ENCODE results near the gene TMEM63C.

DNA sequence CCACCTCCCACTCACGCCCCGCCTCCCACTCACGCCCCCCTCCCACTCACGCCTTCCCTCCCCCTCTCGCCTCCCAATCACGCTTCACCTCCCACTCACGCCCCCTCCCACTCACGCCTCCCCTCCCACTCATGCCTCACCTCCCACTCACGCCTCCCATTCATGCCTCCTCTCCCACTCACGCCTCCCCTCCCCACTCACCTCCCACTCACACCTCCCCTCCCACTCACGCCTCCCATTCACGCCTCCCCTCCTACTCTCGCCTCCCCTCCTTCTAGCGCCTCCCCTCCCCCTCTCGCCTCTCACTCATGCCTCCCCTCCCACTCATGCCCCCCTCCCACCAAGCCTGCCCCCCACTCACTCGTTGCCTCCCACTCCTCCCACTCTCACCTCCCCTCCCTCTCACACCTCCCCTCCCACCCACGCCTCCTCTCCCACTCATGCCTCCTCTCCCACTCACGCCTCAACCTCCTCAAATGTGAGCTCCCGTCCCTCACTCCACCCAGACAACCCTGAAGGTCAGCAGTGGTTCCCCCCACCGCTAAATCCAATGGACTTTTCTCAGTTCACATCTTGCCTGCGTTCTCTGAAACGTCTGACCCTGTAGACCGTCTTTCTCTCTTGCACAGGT, 39.8 kb downstream of the TMEM63C start:
- TF ChIP-seq TCF4 (CRISPR knock-in tag; IDR thresholded peaks at IDR 0.05; ENCODE audit: borderline replicate concordance) (no peak), ARNTL (CRISPR knock-in tag; IDR thresholded peaks at IDR 0.05; ENCODE audit: borderline replicate concordance, low read depth) (no peak), OSR1 (CRISPR knock-in tag; IDR thresholded peaks at IDR 0.05) (no peak), ZNF8 (CRISPR knock-in tag; IDR thresholded peaks at IDR 0.05) (no peak), PPARA (CRISPR knock-in tag; IDR thresholded peaks at IDR 0.05; ENCODE audit: borderline replicate concordance) (no peak), ESRRG (CRISPR knock-in tag; IDR thresholded peaks at IDR 0.05) (no peak), ZNF70 (CRISPR knock-in tag; IDR thresholded peaks at IDR 0.05) (no peak), GLIS3 (CRISPR knock-in tag; IDR thresholded peaks at IDR 0.05) (no peak), RARB (CRISPR knock-in tag; IDR thresholded peaks at IDR 0.05) (no peak), ZFP3 (CRISPR knock-in tag; IDR thresholded peaks at IDR 0.05) (no peak)
- TF ChIP-seq, protein P1, sequence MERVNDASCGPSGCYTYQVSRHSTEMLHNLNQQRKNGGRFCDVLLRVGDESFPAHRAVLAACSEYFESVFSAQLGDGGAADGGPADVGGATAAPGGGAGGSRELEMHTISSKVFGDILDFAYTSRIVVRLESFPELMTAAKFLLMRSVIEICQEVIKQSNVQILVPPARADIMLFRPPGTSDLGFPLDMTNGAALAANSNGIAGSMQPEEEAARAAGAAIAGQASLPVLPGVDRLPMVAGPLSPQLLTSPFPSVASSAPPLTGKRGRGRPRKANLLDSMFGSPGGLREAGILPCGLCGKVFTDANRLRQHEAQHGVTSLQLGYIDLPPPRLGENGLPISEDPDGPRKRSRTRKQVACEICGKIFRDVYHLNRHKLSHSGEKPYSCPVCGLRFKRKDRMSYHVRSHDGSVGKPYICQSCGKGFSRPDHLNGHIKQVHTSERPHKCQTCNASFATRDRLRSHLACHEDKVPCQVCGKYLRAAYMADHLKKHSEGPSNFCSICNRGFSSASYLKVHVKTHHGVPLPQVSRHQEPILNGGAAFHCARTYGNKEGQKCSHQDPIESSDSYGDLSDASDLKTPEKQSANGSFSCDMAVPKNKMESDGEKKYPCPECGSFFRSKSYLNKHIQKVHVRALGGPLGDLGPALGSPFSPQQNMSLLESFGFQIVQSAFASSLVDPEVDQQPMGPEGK (CRISPR knock-in tag; IDR thresholded peaks at IDR 0.05; ENCODE audit: borderline replicate concordance), result no peak
- TF ChIP-seq, protein P2, sequence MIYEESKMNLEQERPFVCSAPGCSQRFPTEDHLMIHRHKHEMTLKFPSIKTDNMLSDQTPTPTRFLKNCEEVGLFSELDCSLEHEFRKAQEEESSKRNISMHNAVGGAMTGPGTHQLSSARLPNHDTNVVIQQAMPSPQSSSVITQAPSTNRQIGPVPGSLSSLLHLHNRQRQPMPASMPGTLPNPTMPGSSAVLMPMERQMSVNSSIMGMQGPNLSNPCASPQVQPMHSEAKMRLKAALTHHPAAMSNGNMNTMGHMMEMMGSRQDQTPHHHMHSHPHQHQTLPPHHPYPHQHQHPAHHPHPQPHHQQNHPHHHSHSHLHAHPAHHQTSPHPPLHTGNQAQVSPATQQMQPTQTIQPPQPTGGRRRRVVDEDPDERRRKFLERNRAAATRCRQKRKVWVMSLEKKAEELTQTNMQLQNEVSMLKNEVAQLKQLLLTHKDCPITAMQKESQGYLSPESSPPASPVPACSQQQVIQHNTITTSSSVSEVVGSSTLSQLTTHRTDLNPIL (CRISPR knock-in tag; IDR thresholded peaks at IDR 0.05; ENCODE audit: low read depth), result no peak
- TF ChIP-seq, protein P3, sequence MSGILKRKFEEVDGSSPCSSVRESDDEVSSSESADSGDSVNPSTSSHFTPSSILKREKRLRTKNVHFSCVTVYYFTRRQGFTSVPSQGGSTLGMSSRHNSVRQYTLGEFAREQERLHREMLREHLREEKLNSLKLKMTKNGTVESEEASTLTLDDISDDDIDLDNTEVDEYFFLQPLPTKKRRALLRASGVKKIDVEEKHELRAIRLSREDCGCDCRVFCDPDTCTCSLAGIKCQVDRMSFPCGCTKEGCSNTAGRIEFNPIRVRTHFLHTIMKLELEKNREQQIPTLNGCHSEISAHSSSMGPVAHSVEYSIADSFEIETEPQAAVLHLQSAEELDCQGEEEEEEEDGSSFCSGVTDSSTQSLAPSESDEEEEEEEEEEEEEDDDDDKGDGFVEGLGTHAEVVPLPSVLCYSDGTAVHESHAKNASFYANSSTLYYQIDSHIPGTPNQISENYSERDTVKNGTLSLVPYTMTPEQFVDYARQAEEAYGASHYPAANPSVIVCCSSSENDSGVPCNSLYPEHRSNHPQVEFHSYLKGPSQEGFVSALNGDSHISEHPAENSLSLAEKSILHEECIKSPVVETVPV (CRISPR knock-in tag; IDR thresholded peaks at IDR 0.05), result no peak
- TF ChIP-seq, protein P4, sequence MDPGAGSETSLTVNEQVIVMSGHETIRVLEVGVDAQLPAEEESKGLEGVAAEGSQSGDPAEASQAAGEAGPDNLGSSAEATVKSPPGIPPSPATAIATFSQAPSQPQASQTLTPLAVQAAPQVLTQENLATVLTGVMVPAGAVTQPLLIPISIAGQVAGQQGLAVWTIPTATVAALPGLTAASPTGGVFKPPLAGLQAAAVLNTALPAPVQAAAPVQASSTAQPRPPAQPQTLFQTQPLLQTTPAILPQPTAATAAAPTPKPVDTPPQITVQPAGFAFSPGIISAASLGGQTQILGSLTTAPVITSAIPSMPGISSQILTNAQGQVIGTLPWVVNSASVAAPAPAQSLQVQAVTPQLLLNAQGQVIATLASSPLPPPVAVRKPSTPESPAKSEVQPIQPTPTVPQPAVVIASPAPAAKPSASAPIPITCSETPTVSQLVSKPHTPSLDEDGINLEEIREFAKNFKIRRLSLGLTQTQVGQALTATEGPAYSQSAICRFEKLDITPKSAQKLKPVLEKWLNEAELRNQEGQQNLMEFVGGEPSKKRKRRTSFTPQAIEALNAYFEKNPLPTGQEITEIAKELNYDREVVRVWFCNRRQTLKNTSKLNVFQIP (CRISPR knock-in tag; IDR thresholded peaks at IDR 0.05; ENCODE audit: borderline replicate concordance, low read depth), result no peak
